H4 (cell line): ENCODE data around the gene AUH. TPM values are rescaled to one million over a fixed set of nuclear protein-coding genes. Genes with fewer than 3 reads are reported as not detected.
A peak's percentile ranks its signal among the peaks of the same experiment; 100 is the strongest.
"Not testable (repeated sequence)": the region's sequence is repeated elsewhere in the genome, so short reads cannot be mapped to it uniquely, and the experiment has no call there.

ENCODE experiments used
- DNase-seq: peaks from one replicate; pipeline ENCODE4 v3.0.0-alpha.2; 2015; ENCODE audit warnings: low spot score
- total RNA-seq: library from RNA; depleted of rRNA; stranded (reverse); fragments of >200 nt; shearing (Covaris generic); gene quantifications from 2 replicates; pipeline ENCODE4 v1.2.3, GENCODE V29; 2014; rRNA removed

AUH gene, protein sequence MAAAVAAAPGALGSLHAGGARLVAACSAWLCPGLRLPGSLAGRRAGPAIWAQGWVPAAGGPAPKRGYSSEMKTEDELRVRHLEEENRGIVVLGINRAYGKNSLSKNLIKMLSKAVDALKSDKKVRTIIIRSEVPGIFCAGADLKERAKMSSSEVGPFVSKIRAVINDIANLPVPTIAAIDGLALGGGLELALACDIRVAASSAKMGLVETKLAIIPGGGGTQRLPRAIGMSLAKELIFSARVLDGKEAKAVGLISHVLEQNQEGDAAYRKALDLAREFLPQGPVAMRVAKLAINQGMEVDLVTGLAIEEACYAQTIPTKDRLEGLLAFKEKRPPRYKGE
- total RNA-seq: 12.9 TPM in 2 replicates

DNA sequence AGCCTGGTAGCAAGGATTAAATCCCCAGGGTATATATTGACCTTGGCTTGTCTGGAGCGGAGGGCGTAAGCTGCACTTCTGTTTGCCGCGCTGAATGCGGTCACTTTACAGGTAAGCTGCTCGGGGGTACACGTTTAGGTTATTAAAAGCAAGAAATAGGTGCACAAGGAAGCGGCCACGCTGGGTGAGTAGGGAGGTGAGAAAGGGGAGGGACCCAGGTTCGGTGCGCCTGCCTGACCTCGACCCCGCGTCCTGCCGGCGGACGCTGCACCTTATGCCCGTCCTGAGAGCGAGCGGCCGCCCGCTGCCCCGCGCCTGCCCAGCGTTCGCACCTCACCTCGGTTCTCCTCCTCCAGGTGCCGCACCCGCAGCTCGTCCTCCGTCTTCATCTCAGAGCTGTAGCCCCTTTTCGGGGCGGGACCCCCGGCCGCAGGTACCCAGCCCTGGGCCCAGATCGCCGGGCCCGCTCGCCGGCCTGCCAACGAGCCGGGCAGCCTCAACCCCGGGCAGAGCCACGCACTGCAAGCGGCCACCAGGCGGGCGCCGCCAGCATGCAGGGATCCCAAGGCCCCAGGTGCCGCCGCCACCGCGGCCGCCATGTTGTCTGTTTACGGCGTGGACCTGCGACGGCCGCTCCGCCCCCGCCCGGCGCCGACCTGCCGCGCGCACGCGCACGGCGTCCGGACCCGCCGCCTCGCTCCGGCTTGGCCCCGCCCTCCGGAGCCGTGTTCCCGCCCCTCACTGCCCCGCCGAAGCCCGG lies at the start of gene AUH:
Gene AUH (minus strand): TSS at position 628 of the 760 bp plus-strand sequence. CDS start 29 bp downstream, at position 599.
- peak; percentile 52 for DNase-seq

DNA sequence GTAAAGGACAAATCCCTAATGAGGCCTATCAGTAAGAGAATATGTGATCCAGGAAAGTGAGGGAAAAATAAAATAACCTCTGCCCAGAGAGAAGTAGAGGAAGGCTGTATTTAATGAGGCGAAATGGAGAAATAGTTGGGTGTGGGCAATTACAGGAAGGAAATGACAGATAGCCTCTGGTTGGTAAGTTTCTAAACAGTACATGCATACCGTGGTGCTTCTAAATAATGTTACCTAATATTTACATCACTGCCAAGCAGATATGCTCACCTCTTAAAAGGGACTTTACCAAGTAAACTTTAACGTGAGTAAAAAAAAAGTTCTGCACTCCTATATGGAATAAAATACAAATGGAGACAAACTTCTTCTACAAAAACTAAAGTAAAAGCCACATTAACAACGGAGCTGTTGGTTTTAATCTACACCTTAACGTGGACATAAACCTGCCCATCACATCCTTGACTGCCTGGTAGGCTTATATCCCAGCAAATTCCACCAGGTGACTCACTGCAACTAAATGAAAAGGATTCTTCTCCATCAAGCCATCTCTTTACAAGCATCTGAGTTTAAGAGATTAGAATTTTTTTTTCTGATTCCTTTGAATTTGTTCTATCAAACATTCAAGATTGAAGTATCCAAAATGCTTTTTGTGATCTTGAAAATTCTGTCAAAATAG lies 49.5 kb upstream of the AUH start:
- DNase-seq: no peak

DNA sequence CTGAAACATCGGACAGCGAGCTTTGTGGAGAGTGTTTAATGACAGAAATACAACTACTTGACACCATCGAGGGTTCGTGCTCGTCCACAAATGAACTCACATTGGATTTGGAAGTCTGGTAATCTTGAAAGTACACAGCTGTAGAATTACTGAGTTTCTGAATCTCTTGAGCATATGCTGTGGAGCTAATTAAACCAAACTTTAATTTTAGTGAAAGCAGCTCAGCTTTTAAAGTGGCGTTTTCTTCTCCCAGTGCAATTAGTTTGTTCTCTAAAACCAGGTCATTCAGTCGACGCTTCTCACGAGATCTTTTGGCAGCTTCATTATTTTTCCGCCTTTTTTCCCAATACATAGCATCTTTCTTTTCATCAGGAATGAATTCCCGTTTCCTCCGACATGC lies 48.4 kb upstream of the AUH start:
- DNase-seq: no peak

DNA sequence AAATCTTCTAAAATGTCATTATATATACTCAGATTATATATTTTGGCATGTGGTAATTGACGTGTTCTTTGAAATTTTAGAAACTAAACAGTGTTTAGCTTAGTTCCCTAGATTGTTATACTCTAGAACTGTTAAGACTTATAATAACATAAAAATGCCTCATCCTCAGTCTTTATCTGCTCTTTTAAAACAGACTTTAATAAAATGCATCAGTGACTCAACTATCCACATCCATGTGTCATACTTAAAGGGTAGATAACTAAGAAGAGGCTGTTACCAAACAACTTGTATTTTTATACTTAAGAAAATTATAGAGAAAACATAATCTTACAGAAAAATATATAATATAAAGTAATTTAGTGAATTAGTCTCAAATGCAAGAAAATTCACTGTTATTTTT lies 46.8 kb upstream of the AUH start:
- no peak for DNase-seq

DNA sequence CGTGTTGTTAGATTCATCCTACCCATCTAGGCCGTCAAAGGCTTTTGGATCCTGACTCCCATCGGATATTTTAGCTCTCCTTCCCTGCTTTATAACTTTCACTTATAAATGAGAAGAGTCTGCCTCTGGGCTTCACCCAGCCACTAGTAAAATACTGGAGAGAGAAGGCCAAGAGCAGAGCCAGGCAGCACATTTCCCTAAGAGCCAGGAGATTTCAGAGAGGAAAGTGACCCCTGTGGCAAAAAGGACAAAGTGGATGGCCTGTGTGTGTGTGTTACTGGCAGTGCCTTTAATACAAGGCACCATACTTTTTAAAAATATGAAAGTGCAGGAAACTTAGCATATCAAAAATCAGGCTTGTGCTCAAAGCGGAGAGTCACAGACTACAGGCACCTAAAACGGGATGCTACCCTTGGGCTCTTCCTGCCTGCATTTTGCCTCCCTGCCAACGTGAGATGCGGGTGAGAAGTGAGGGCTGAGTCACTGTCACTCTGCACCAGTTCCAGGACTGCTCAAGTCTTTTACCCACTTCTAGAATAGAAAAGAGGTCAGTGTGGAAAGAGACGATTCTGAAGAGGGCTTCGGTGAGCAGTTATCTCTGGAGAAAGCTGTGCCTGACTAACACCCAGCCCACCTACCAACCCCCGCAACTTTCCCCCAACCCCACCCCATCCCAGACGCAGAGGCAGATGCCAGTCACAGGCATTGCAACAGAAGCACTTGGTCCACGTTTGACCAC lies 46.0 kb upstream of the AUH start:
- DNase-seq: no peak

DNA sequence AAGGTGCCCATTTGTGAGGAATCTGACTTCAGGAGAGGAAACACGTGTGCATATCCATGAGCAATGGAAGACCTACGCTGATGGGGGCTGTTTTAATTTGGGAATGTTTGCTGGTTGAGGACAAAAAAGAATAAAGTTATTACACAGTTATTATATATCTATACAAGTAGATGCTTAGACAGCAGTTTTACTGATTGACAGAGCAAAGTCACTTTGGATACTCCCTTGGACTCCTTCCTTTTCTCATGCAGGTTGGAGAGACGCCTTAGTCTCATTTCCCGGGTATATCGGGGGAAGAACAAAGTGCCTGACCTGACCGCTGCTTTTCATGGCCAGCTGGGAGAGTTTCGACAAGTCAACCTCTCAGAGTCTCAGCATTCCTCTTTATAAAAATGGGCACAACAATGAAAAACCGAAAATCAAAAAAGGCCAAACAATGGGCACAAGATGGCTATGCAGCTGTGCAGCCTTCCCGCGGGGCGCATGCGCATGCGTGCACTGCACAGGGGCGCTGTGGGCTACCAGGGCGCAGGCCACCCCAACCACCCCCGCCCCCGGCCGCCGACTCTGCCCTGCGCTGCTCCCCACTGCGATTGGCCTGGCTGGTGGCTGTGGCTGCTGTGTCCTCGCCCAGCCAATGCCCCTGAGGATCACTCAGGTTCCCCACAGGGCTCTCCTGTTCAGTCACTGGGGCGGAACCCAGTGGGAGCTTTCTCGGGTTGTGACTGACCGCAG lies 43.8 kb upstream of the AUH start:
- no peak for DNase-seq

DNA sequence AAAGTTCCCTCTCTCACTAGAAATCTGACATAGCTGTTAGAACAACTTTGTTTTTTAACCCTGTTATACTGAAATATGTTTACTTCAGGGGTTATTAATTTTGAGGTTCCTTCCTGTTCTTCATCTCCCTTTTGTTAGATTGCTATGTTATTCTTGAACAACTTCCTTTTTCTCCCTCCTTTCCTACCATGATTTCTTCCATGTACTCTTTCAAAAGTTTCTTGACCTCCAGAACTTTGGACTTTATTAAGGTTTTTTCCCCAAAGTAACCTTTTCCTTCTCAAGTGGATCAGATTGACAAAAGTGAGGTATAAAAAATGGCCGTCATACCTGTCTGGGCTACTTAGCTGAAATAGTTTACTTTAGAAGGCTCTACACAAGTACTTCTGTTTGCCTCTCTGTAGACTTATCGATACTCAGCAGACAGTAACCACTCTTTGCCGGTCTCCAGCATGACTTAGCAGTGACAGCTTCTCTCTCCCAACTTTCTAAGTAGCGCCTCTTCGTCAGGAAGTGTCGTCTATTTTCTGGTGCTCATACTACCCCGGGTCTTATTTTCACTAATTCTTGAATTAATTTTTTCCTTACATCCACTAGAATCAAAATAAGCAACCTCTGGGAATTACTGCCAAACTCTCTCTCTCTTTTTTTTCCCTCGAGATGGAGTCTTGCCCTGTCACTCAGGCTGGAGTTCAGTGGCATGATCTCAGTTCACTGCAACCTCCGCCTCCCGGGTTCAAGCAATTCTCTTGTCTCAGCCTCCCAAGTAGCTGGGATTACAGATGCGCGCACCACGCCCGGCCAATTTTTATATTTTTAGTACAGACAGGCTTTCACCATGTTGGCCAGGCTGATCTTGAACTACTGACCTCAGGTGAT lies 42.2 kb upstream of the AUH start:
- DNase-seq: no peak

DNA sequence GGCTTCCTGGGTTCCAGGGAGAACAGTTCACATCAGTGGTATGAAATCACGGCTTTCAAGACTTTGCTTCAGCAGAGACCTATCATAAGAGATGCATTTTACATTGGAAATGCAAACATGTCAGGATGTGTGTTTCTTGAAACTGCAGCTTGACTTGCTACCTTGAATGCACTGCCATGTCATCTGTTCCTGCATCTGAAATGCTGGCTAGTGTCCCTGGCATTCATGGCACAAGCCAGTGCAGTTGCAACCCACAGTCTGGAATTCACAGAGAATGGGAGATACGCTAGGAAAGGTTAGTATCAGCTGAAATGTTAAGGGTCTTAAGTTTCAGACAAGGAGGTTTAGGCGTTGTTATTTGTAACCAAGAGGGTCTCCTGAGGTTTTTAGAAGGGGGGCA lies 37.2 kb upstream of the AUH start:
- DNase-seq: no peak

DNA sequence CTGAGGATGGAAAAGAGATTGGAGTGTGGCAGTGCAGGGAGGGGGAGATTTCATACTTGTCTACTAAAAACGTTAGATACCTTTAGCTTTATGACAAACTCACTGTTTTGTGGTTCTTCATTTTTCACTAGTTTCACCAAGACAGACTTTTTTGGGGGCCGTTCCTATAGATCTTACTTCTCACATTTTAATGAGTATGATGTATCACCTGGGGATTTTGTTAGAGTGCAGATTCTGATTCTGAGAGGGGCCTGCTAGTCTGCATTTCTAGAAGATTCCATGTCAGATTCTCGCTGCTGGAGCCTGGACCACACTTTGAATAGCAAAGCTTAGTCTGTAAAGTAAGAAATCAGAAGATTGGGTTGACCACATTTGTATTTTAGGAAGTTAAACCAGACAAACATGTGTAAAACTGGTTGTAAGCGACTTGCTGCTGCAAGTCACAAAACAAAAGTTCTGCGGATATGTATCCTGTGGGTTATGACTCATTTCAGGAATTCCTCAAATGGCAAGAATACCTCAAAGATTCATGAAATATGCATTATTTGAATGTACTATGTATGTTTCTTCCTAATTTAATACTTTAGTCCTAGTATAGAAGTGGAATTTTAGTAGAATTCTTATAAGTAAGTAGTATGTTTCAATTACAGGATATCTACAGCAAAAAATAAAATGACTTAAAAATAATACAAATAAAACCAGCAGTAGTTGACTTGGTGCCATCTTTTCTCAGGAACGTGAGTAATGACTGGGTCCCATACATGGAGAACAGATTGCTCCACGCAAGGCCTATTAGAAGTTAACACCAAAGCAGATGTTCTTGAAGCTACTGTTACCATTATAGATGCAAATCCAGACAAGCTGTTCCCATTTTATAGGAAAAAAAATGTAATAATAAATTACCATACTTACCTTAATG lies 34.1 kb upstream of the AUH start:
- DNase-seq: peak; percentile 74

DNA sequence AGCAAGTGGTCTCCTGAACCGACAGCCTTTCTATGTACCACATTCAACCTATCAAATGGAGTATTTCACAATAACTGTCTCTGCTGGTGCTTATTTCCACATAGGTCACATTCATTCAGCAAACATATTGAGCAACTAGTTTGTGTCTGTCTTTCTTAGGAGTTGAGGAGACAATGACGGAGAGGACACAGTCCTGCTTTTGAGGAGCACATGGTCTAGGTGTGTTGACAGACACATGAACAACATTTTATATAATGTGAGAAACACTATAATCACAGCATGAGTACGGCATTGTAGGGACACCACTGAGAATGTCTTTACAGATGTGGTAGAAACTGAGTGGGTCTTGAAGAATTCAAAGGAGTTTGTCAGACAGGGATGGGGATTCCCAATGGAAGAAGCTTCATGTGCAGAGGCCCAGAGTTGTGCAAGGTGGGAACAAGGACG lies 33.4 kb upstream of the AUH start:
- DNase-seq: peak; percentile 21

DNA sequence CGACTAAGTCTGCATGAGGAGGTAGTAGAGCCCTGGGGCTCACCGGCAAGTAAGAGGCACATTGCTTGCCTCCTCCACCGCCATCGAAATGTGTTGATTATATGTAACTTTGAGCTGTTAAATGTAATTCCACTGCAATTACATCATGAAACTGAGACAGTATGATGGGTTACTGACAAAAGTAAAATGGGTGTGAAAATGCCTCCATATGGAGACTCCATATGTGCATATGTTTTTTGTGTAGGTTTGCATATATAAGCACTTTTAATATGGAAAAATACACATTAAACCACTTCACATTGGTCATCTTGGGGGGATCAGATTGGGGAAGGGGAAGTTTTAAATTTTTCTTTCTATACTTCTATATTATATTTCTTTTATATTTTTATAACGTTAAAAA lies 32.1 kb upstream of the AUH start:
- DNase-seq: no peak

DNA sequence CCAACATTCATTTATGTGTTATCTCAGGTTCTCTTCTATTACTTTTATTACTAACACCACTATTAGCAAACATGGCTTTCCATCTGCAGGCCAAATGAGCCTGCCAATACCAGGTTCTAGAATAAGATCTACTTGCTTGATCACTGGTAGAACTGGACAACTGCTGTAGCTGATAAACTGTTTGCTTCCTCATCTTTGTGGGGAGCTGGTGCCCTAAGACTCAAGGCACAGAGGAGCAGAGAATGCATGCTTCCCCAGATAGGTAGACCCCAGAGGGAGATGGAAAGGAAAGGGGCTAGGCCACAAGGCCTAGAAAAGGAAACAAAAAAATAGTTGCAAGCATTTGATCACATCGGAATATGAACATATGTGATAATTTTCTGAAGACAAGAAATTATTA lies 30.7 kb upstream of the AUH start:
- DNase-seq: no peak

DNA sequence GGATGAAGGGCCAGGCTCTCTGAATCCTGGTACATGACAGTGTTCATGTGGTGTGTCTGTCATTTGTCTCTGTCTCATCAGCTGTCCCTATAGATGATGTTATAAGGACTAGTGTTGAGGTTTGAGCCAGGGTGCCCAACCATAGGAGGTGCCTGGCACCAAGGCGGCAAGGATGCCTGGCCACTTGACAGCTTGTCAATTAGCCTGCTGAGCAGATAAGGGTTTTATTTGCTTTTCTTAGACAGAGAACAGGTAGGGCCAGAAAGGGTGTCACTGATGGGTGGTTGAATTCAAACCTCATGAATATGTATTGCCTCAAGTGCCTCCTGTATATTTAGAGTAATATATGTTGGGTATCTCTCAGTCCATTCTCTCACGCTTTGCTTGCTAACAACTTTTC lies 30.1 kb upstream of the AUH start:
- DNase-seq: no peak

DNA sequence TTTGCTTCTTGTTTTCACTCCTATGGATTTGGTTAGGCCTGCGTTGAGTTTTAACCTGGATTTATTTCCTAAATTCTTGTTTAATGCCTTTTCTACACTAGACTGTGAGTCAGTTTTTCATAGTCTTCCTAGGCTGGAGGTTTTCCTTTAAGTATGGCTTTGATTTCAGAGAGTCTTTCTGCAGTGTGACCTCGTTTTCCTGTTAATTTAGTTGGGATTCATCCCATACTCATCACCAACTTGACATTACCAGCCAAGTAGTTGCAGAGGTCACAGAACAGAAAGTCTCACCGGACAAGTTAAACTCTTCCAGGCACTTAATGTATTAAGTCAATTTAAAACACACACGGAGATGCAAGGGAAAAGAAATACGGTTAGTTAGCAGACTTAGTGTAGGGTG lies 29.7 kb upstream of the AUH start:
- no peak for DNase-seq

DNA sequence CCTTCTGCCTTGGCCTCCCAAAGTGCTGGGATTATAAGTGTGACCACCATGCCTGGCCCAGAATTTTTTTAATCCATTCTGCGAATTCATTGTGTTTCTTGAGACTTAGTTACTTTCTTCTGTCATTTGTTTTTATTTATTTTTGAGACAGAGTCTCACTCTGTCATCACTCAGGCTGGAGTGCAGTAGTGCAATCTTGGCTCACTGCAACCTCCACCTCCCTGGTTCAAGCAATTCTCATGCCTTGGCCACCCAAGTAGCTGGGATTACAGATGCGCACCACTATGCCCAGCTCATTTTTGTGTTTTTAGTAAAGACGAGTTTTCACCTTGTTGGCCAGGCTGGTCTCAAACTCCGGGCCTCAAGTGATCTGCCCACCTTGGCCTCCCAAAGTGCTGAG lies 28.0 kb upstream of the AUH start:
- DNase-seq: not testable (repeated sequence)

DNA sequence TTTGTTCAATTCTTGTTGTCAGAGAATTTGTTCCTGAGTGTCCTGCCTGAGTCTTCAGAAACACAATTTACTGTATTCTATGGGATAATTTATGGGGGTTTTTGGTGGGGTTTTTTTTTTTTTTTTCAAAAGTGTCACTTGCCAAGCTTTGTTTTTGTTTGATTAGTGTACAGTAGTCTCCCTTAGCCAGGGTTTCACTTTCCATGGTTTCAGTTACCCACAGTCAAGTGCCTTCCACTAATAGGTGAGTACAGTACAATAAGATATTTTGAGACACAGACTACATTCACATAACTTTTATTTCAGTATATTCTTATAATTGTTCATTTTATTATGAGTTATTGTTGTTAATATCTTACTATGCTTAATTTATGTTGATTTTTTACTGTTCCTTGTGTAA lies 25.0 kb upstream of the AUH start:
- DNase-seq: no peak

DNA sequence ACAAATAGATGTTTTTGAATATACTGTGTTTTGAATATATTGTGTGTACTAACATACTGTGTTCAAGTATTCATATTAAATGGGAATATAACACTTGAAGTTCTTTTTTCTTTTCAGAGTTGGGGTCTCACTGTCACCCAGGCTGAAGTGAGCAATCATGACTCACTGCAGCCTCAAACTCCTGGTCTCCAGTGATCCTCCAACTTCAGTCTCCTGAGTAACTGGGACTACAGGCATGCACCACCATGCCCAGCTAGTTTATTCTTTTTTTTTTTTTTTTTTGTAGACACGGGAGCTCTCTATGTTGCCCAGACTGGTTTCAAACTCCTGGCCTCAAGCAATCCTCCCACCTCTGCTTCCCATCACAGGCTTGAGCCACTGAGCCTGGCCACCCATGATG lies 23.2 kb upstream of the AUH start:
- no peak for DNase-seq

DNA sequence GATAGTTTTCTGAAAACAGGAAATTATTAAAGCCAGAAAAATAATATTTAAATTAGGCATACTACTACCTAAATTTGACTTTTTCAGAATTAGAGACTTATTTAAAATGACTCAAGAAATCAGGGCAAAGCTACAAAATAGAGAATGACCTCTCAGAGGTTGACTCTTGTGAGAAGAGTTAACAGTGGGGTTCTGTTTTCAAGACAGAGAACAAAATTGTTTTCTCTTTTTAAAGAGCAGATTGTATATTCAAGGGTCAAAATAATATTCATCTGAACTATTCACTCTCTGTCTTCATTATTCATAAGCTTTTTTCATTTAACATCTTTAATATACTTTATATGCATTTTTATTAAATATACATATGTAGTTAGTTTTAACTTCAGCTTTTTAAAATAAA lies 21.9 kb upstream of the AUH start:
- no peak for DNase-seq

DNA sequence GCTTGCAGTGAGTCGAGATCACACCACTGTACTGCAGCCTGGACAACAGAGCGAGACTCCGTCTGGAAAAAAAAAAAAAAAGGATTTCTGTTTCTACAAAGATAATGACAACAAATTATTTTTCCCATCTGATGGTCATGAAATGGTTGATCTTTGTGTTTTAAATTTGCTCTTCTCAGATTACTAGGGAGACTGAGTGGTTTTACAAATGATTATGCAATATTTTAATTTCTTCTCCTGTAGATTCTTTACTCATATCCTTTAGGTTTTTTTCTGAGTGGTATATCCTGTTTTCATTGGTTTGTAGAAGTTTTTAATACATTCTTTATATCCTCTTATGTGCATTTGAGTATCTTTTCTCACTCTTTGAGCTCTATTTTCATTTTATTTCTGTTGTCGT lies 20.6 kb upstream of the AUH start:
- DNase-seq: no peak
